SK-N-SH treated with all-trans-retinoic acid at 6 μM for 48 hours (cell line): ENCODE results near the gene RB1.

Experiments used
- ARNTL ChIP-seq: fragments of 450-650 bp; formaldehyde crosslinking; IDR thresholded peaks from 2 replicates; pipeline ENCODE4 v1.5.0; 2020; ENCODE audit warnings: low read depth, mild to moderate bottlenecking, moderate library complexity, borderline replicate concordance
- BACH2 ChIP-seq: fragments of 250-450 bp; sonication (Bioruptor Pico); IDR thresholded peaks from 2 replicates; pipeline ENCODE4 v1.9.0; 2021; ENCODE audit warnings: mild to moderate bottlenecking, borderline replicate concordance
- CREB5 ChIP-seq: fragments of 250-450 bp; sonication (Bioruptor Pico); IDR thresholded peaks from 2 replicates; pipeline ENCODE4 v1.5.1; 2020; ENCODE audit warnings: low read depth, mild to moderate bottlenecking, moderate library complexity
- CSDC2 ChIP-seq: fragments of 250-450 bp; sonication (Bioruptor Pico); IDR thresholded peaks from 2 replicates; pipeline ENCODE4 v1.5.0; 2020; ENCODE audit warnings: mild to moderate bottlenecking, moderate library complexity
- ISL1 ChIP-seq: fragments of 250-450 bp; sonication (Bioruptor Pico); IDR thresholded peaks from 2 replicates; pipeline ENCODE4 v2.1.2; 2022; ENCODE audit warnings: mild to moderate bottlenecking, moderate library complexity
- PATZ1 ChIP-seq: fragments of 250-450 bp; sonication (Bioruptor Pico); IDR thresholded peaks from 2 replicates; pipeline ENCODE4 v1.8.0; 2020; ENCODE audit warnings: mild to moderate bottlenecking, moderate library complexity, borderline replicate concordance
- POU6F1 ChIP-seq: fragments of 250-450 bp; sonication (Bioruptor Pico); IDR thresholded peaks from 2 replicates; pipeline ENCODE4 v1.8.0; 2021; ENCODE audit warnings: low read depth, mild to moderate bottlenecking, moderate library complexity, borderline replicate concordance
- PPARA ChIP-seq: fragments of 250-450 bp; sonication (Bioruptor Pico); IDR thresholded peaks from 2 replicates; pipeline ENCODE4 v1.5.0; 2020; ENCODE audit warnings: mild to moderate bottlenecking, borderline replicate concordance
- RARB ChIP-seq: fragments of 250-450 bp; sonication (Bioruptor Pico); IDR thresholded peaks from 2 replicates; pipeline ENCODE4 v1.8.0; 2021; ENCODE audit warnings: mild to moderate bottlenecking, moderate library complexity
- TCF4 ChIP-seq: fragments of 250-450 bp; sonication (Bioruptor Pico); IDR thresholded peaks from 2 replicates; pipeline ENCODE4 v1.8.0; 2021; ENCODE audit warnings: mild to moderate bottlenecking, moderate library complexity, borderline replicate concordance
- ZC3H10 ChIP-seq: fragments of 250-450 bp; sonication (Bioruptor Pico); IDR thresholded peaks from 2 replicates; pipeline ENCODE4 v1.5.1; 2021; ENCODE audit warnings: mild to moderate bottlenecking, moderate library complexity
- ZFP3 ChIP-seq: fragments of 250-450 bp; sonication (Bioruptor Pico); IDR thresholded peaks from 2 replicates; pipeline ENCODE4 v1.5.0; 2020; ENCODE audit warnings: mild to moderate bottlenecking, moderate library complexity
- ZFP30 ChIP-seq: fragments of 450-650 bp; formaldehyde crosslinking; IDR thresholded peaks from 2 replicates; pipeline ENCODE4 v1.5.0; 2022; ENCODE audit warnings: mild to moderate bottlenecking, moderate library complexity
- ZNF565 ChIP-seq: fragments of 450-650 bp; formaldehyde crosslinking; conservative IDR thresholded peaks from 2 replicates; pipeline ENCODE4 v1.5.0; 2020; ENCODE audit warnings: low read depth, mild to moderate bottlenecking, moderate library complexity

GRCh38 chr13:48426052-48426451, 122.5 kb downstream of the RB1 start:
- TF ChIP-seq POU6F1, result no peak
- TF ChIP-seq ZFP30 (CRISPR knock-in tag), result no peak
- no peak for TF ChIP-seq CREB5
- no peak for TF ChIP-seq PPARA (CRISPR knock-in tag)
- no peak for TF ChIP-seq TCF4 (CRISPR knock-in tag)
- no peak for TF ChIP-seq BACH2 (CRISPR knock-in tag)
- TF ChIP-seq ARNTL, result no peak
- TF ChIP-seq CSDC2, result no peak
- TF ChIP-seq ZC3H10 (CRISPR knock-in tag), result no peak
- no peak for TF ChIP-seq ISL1 (CRISPR knock-in tag)
- TF ChIP-seq RARB (CRISPR knock-in tag), result no peak
- TF ChIP-seq PATZ1 (CRISPR knock-in tag), result no peak
- no peak for TF ChIP-seq ZNF565 (CRISPR knock-in tag)
- no peak for TF ChIP-seq ZFP3 (CRISPR knock-in tag)
